ENCODE data around the gene TIMM17A.
"Not testable (repeated sequence)": the region's sequence is repeated elsewhere in the genome, so short reads cannot be mapped to it uniquely, and the experiment has no call there.

The TIMM17A gene

GRCh38 chr1:201955009-201955728 lies at the start of gene TIMM17A:
TSS of gene TIMM17A (plus strand) at chr1:201955503. CDS start at chr1:201955527, 24 bp downstream.
- DNase-seq = peak; percentile 94

- no peak for DNase-seq
Measured at GRCh38 chr1:201906336-201906735, 49.0 kb upstream of the TIMM17A start.

DNA sequence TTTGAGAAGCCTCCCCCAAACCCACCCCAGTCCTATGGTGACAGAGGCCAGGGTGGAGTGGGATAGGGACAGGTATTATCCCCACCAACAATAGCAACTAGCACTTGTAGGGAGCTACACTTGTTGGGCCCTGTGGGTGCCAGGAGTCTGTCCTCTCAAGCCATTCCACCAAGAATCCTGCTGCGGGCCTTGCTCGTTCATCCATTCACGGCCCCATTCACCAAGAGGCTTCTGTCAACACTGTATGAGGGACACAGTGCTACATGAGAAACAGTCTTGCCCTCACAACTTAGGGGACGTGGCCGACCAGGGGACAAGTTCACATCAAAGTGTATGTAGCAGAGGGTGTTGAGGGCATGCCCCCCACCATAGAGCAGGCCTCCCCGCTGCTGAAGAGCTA lies 47.7 kb upstream of the TIMM17A start:
- DNase-seq = no peak

DNA sequence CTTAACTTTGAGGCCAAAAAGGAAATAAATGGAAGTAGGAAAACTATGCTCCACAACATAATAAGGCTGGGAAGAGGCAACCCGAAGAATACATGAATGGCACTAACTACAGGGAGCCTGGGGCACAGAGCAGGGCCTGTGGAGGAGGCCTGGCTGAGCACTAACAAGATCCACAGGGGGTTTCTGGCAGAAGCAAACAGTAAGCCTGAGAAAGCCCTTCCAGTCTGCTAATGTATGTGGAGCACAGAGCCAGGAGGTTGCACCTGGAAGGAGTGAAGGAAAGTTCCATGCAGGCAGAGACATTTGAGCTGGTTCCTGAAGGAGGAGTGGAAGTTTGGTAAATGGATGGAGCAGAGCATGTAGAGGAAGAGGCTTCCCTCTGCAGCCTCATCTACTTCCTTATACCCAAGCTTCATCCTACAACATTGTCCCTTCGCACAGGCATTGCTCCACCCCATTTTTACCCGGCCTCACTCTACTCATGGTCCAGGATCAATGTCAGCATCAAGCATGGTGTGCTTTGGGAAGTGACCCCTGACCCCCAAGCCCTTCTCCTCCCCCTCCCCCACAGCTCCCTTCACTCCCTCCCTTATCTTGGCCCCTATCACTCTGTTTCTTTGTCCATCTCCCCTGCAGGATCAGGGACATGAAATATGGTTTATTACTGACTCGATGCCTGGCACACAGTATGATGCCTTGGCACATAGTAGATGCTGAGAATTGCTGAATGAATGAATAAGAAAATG lies 43.3 kb upstream of the TIMM17A start:
- no peak for DNase-seq

DNA sequence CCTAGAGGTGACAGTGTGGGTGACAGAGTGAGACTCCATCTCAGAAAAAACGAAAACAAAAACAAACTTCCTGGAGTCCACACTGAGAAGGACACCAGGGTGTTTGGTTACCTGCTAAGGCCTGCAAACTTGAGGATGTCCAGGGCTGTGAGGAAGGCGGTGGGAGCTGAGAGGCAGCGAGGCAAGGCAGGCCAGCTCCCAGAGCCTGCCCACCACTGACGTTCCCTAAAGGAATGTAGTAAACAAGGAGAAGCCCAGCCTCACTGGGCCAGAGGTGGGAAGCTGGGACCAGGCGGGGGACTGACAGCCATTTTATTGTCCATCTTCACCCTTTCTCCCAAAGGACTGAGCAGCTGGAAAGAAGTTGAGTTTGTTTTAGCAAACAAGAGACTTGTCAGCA lies 42.5 kb upstream of the TIMM17A start:
- DNase-seq = no peak

DNA sequence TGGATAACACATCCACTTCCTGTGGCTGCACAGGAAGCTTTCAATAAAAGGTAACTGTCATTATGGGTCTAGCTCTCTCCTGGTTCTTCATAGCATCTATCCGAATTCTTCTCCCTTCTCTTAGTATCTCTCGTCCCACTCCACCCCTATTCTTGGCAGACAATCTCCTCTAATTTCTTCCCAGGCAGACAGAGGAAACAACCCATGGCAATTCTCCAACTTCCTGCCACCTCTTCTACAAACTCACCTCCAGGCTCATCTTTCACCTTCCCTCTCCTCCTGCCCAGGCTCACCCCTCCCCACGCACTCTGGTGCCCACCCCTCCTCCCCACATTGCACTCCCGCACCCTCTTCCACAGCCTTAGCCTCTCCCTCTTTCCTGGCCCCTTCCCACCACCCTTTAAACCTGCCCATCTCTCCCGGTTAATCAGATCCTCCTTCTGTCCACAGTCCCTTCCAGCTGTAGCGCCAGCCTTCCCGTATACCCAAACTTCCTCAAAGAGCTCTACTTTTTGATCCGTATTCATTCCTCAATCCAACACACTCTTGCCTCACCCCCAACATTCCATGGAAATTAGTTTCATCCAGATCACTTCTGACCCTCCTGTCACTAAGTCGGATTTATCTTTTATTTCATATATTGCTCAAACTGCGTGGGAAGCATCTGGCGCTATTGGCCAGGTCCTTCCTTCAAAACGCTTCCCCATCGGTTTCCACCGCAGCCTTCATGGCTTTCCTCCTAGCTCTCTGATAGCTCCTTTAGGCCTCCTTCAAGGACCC lies 40.7 kb upstream of the TIMM17A start:
- no peak for DNase-seq

- DNase-seq = no peak
Measured at GRCh38 chr1:201916649-201917249, 38.6 kb upstream of the TIMM17A start.

DNA sequence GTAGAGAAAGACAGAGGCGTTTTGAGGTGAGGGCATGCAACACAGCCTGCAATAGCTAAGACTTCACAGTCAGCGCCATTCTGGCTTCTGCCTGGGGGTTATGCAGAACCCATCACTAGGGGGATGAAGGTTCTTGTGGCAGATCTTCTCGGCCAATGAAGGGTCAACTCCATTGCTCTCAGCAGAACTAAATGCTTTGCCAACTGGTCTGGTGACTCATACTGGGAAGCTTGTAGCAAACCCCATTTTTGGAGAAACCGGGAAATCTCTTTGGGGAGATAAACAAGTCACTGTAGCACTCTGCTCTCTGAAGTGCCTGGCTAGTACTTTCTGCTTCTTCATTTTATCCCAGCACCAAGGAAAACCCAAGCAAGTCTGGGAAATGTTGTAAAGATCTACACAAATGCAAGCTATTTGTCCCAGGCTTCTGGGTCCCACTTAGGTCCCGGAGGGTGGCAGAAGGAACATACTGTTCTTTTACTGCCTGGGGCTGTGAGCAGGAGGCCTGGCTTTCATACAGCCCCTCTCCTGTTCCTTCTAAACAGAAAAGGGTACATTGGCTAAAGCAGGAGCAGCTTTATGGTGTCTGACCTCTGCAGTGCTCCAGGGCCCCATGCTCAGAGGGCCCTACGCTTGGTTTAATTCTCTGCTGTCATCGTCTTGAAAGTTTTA lies 37.8 kb upstream of the TIMM17A start:
- no peak for DNase-seq

DNA sequence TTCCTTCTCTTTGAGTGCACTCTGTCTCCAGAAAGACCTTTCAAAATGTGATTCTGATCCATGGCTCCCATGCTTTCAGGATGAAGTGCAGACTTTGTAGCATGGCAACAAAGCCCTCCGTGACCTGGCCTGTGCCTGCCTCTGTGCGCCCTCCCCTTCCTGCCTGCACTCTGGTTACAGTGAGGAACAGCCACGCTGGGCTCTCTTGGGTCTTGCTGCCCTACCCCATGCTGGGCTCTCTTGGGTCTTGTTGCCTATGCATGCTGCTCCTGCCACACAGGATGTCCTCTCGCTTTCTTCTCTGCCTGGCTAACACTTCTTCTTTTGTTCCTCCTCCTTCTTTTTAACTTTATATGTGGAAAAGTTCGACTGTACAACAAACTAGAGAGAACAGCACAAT lies 37.0 kb upstream of the TIMM17A start:
- no peak for DNase-seq

DNA sequence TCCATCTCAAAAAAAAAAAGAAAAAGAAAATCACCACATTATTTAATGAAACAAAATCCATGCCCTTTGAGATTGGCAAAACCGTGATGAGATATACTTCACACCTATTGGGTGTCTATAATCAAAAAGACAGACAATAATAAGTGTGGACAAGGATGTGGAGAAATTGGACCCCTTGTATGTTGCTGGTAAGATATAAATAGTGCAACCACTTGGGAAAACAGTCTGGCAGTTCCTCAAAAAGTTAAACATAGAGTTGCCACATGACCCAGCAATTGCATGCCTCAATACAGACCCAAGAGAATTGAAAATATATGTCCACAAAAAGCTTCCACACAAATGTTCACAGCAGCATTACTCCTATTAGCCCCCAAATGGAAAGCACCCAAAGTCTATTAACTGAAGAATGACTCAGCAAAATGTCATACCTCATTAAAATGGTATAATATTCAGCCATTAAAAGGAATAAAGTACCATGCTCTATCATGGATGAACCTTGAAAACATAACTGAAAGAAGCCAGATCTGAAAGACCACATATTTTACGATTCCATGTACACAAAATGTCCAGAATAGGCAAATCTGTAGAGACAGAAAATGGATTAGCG lies 33.2 kb upstream of the TIMM17A start:
- no peak for DNase-seq

DNA sequence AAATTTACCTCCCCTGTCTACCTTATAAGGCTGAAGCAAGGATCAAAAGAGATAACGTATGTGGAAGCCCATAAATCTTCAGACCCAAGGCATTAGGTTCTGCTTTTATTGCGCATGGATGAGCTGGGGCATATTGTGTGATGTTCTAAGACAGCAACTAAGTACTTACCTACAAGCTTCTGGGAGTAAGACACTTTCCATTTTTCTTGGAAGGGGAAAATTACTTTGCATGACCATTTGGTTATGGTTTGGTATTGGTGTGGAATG lies 30.1 kb upstream of the TIMM17A start:
- no peak for DNase-seq

DNA sequence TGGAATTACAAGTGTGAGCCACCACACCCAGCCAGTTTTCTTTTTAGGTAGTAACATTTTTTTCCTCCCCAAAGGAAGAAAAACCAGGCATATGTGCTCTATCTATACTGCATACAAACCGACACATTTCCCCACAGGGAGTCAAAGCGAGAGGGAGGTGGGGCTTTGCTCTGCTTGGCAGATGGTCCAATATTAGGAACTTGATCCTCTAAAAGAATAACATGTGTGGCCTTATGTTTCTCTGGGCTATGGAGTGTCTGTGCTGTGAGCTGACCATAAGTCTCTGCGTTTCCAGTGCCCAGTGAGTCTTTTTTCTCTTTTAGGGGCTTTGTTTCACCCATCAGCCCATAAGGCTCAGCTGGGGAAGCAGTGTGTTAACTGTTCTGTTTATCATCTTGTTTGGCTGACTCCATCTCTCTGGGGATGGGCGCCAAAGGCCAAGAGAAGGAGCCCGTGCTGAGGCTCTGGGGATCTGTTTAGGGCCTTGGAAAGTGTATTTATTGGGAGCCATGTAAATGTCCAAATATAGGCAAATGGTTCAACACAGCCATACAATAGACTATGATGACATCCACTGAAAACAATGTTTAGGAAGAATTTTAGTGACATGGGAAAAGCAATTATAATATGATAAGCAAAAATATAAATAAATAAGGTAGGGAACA lies 29.2 kb upstream of the TIMM17A start:
- DNase-seq = peak; percentile 83

- DNase-seq = no peak
Measured at GRCh38 chr1:201928266-201928665, 27.0 kb upstream of the TIMM17A start.

DNA sequence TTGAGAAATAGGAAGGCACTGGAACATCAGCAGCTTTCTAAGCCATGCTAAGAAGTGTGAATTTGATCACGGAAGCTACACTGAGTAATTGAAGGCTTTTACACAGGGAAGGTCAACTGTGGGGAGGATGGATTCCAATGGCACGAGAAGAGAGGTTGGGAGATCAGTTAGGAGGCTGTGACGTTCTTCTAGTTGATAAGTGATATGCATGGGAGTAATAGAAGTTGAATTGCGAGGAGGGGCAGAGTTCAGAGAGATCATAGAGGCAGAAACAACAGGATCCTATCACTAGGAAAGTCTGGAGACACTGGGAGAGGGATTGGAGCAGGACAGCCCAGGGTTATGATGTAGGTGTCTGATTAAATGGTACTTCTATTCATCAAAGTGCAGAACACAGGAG lies 25.2 kb upstream of the TIMM17A start:
- DNase-seq = no peak

DNA sequence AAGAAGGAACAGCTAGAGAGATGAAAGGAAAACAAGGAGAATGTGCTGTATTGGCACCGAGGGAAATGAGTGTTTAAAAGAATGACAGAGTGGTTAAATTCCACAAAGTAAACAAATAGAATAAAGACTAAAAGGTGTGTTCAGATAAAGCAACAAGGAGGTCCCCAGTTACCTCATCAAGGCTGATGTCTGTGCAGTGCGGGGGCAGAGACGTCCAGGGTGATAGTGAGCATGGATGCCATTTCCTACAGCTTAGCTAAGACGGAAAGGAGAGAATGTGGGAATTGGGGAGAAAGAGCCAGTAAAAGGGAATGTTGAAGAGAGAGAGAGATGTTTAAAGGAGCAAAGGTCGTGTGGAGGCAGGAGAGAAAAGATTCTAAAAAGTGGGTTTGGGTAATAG lies 24.5 kb upstream of the TIMM17A start:
- no peak for DNase-seq

DNA sequence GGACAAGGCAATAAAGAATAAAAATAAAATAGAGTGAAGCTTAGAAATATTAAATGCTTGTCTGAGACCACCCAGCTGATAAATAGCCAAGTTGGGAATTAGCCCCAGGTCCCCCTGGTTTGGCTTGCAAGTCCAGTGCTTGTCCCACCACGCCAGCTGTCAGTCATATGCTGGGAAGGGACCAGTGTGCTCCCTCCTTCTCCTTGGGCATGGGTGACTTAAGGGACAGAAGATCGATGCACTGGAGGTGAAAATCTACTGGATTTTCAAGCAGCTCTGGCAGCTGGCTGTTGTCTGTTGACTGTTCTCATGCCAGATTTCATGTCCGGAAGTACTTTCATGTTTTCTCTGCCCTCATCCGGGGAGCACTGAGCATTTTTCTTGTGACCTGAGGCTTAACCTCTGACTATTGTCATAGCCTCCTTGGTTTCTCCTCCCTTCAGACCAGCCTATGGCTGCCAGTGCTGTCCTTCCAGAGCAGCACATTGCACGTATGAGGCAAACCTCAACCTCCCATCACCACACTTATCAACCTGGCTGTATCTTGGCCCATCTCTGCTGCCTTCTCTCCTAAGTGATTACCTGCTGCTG lies 21.4 kb upstream of the TIMM17A start:
- no peak for DNase-seq

DNA sequence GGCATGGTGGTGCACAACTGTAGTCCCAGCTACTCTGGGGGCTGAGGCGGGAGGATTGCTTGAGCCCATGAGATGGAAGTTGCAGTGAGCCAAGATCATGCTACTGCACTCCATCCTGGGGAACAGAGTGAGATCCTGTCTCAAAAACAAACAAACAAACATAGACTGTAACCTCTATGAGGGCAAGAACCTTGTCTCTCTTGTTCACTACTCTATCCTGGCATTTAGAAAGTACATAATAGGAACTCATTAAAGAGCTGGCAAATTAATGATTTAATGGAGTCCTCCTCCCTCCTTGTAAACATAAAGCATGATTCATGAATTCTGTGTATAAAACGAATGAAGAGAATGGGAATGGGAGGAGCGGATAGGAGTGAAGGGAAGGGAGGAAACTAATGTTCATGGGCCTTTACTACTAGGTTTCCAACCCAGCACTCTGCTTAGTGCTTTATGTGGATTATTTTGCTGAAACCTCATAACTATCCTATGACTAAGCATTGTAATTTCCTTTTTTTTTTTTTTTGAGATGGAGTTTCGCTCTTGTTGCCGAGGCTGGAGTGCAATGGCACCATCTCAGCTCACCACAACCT lies 17.6 kb upstream of the TIMM17A start:
- DNase-seq = no peak

DNA sequence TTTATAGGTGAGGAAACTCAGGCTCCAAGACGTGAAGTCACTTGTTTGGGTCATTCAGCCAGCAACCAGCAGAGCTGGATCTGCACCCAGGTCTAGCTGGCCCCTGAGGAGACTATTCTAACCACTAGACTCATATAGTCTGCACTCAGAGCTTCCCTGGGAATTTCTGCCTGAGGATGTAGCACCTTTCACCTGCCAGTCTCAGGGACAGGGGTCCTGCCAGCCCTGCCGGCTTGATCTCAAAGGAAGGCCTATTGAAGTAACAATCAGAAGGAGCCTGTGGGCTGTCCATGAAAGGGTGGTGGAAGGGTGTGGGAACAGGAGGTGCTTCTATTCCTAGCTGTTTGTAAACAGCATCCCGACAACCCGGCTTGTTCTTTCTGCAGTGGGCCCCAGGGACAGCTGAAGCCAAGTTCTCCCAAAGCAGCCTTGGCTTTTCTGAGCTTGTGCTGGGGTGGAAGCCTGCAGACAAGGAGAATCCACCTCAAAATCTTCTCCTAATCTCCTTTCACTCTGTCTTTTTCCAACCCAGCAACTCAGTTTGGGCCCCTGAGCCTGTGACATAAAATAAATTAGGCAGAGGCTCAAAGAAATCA lies 16.8 kb upstream of the TIMM17A start:
- DNase-seq = no peak

DNA sequence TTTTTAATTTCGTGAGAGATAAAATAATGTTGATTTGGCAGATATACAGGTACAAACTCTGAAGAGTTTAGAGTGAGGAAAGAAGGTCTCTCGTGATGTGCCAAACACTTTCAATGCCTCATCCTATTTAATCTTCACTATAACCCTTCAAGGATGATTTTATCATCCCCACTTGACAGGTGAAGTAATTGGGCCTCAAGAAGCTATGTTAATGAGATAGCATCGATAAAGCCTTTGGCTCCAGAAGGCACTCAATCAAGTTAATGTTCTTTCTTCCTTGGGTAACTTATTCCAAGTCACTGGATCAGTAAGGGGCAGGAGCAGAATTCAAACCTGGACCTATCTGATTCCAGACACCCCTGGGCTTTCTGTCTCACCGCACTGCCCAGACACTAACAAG lies 16.2 kb upstream of the TIMM17A start:
- no peak for DNase-seq

DNA sequence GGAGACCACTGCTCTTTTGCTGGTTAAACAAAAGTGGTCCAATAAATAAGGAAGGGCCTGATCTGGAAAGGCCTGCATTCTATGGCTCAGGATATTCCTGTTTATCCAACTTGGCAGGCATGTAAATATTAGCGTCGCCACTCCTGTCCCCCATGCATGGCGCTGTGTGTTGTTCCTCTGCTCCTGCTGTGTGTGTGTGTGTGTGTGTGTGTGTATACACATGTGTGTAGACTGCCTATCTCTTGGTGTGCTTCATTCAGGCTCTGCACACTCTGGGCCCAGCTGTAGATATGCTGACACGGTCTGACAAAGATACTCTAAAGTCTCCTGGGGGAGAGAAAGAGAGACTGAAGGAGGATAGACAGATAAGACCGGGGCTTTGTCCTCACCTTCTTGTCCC lies 15.7 kb upstream of the TIMM17A start:
- no peak for DNase-seq

GRCh38 chr1:201940316-201940715 lies 15.0 kb upstream of the TIMM17A start:
- DNase-seq = not testable (repeated sequence)
